Activated B cell treated with CpG ODN at 0.5 μM for 24 hours (primary cell): ENCODE data around the gene CNTNAP2. TPM values are rescaled to one million over a fixed set of nuclear protein-coding genes. Genes with fewer than 3 reads are reported as not detected.

Experiments
- ATAC-seq: fragments of 200-7000 bp; cut with Tn5 transposase; one replicate; pipeline ENCODE4 v1.10.0; 2021; ENCODE audit warnings: low read depth, mild to moderate bottlenecking, moderate library complexity
- CTCF ChIA-PET: fragments of 350-600 bp; sonication (Branson Sonifier 250); formaldehyde crosslinking; loops from one replicate; lab custom pipeline; 2021; ENCODE audit warnings: antibody characterized with exemption; lab: Charles Lee
- POLR2A ChIA-PET: fragments of 350-600 bp; sonication (Branson Sonifier 250); formaldehyde crosslinking; loops from one replicate; lab custom pipeline; 2021; ENCODE audit warnings: antibody characterized with exemption; lab: Charles Lee
- DNase-seq: peaks from one replicate; pipeline ENCODE4 v3.0.0; 2022
- H3K27ac Mint-ChIP-seq: one replicate; pipeline ENCODE4 v1.8.0; 2020; ENCODE audit warnings: mixed read lengths
- H3K27me3 Mint-ChIP-seq: one replicate; pipeline ENCODE4 v1.8.0; 2021; ENCODE audit warnings: mixed read lengths
- H3K36me3 Mint-ChIP-seq: one replicate; pipeline ENCODE4 v1.8.0; 2021; ENCODE audit warnings: low read depth, mixed read lengths
- H3K4me1 Mint-ChIP-seq: one replicate; pipeline ENCODE4 v1.8.0; 2021; ENCODE audit warnings: mixed read lengths
- H3K4me3 Mint-ChIP-seq: one replicate; pipeline ENCODE4 v1.8.0; 2020; ENCODE audit warnings: mild to moderate bottlenecking, mixed read lengths
- H3K9me3 Mint-ChIP-seq: one replicate; pipeline ENCODE4 v1.8.0; 2020; ENCODE audit warnings: mixed read lengths
- intact Hi-C: fragments of 100-400 bp; cut with micrococcal nuclease; formaldehyde crosslinking; loops from one replicate; pipeline ENCODE4 v1.15.1; 2024
- total RNA-seq: library from RNA; stranded (reverse); gene quantifications from 2 replicates; pipeline ENCODE4 v1.2.3, GENCODE V29; 2022
- TF ChIP-seq, protein P1 (sequence below): fragments of 200-600 bp; IDR thresholded peaks from one replicate; pipeline ENCODE4 v1.8.0; 2022; ENCODE audit warnings: antibody characterized with exemption, mild to moderate bottlenecking

Gene CNTNAP2
- total RNA-seq, 1 donor from 2014 or later = 0.84 TPM

DNA sequence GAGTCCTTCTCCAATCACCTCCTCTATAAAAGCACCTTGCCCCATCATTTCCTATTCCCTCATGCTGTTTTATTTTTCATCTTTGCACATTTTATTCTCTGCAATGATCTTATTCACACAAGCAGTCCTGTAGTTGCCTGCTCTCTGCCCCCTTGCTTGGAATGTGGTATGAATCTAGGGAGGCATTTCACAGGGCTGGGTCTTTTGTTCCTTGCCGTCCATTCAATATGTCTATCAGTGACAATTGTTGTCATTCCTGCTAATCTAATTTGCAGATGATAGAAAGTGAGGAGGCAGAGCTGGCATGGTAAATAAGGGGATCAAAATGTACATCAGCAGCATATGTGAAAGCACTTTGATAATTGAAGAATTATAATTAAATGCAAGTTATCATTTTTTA is 2227.8 kb downstream of the CNTNAP2 start:
- TF ChIP-seq, protein P1, sequence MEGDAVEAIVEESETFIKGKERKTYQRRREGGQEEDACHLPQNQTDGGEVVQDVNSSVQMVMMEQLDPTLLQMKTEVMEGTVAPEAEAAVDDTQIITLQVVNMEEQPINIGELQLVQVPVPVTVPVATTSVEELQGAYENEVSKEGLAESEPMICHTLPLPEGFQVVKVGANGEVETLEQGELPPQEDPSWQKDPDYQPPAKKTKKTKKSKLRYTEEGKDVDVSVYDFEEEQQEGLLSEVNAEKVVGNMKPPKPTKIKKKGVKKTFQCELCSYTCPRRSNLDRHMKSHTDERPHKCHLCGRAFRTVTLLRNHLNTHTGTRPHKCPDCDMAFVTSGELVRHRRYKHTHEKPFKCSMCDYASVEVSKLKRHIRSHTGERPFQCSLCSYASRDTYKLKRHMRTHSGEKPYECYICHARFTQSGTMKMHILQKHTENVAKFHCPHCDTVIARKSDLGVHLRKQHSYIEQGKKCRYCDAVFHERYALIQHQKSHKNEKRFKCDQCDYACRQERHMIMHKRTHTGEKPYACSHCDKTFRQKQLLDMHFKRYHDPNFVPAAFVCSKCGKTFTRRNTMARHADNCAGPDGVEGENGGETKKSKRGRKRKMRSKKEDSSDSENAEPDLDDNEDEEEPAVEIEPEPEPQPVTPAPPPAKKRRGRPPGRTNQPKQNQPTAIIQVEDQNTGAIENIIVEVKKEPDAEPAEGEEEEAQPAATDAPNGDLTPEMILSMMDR = no peak
- DNase-seq (no peak), ATAC-seq (no peak)
- H3K27me3 Mint-ChIP-seq = peaks cover 12% of the 10 kb centered on the region
- peaks cover 6% of the 10 kb centered on the region for H3K36me3 Mint-ChIP-seq
- peaks cover 36% of the 10 kb centered on the region for H3K4me1 Mint-ChIP-seq
- intact Hi-C loops = no loop called here
- no peaks in the 10 kb centered on the region for H3K9me3 Mint-ChIP-seq
- ChIA-PET POLR2A (no interaction called here), CTCF (no interaction called here)
- no peak overlapping the region for H3K27ac Mint-ChIP-seq
- no peak overlapping the region for H3K4me3 Mint-ChIP-seq

DNA sequence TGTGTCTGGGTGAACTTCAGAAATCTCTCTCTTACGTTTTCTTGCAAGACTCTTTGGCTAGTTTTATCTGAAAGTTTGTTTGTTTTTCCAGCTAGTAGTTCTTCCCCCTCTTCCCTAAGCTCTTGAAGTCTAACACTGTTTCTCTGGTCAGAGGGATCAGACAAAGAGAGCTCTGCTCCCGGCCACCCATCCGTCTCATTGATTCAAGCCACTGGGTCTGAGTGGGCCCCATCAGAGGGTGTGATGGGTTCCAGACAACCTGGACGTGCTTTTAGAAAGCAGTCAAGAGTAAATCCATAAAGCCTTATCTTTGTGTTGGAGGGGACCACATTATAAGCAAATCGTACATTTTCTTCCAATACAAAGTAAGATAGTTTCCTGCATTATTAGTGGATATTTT is 2231.4 kb downstream of the CNTNAP2 start:
- DNase-seq (no peak), ATAC-seq (no peak)
- ChIA-PET POLR2A (no interaction called here), CTCF (no interaction called here)
- H3K9me3 Mint-ChIP-seq = no peaks in the 10 kb centered on the region
- no peak overlapping the region for H3K4me3 Mint-ChIP-seq
- no peak overlapping the region for H3K27ac Mint-ChIP-seq
- no peaks in the 10 kb centered on the region for H3K27me3 Mint-ChIP-seq
- H3K36me3 Mint-ChIP-seq = peaks cover 4% of the 10 kb centered on the region
- intact Hi-C loops = no loop called here
- TF ChIP-seq, protein P1 = no peak
- peaks cover 7% of the 10 kb centered on the region for H3K4me1 Mint-ChIP-seq

DNA sequence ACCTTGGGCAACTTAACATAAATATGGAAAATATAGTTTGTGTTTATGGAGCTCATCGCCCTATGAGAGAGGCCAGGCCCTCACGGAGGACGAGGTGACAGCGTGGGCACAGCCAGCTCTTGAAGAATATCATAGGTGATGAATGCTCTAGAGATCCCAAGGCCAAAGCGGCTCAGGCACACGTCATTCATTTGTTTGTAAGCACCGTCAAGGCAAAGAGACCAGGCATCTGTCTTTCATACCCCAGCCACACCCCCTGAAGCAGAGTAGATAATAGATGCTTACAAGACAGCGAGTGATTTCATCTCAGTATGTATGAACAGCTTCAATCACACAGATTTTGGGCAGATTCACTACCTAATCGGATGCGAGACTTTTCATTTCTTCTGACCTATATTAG is 2231.9 kb downstream of the CNTNAP2 start:
- Mint-ChIP-seq H3K4me1 (peaks cover 3% of the 10 kb centered on the region), H3K27ac (no peak overlapping the region), H3K36me3 (peaks cover 6% of the 10 kb centered on the region), H3K27me3 (no peaks in the 10 kb centered on the region), H3K4me3 (no peak overlapping the region), H3K9me3 (no peaks in the 10 kb centered on the region)
- POLR2A ChIA-PET = no interaction called here
- no peak for ATAC-seq
- TF ChIP-seq, protein P1 = no peak
- DNase-seq = no peak
- CTCF ChIA-PET = interaction anchor here (1.2 kb wide), 1 partner anchor 30 kb away, joined by 3 read pairs; no protein-coding TSS in a partner anchor
- intact Hi-C loops = no loop called here

DNA sequence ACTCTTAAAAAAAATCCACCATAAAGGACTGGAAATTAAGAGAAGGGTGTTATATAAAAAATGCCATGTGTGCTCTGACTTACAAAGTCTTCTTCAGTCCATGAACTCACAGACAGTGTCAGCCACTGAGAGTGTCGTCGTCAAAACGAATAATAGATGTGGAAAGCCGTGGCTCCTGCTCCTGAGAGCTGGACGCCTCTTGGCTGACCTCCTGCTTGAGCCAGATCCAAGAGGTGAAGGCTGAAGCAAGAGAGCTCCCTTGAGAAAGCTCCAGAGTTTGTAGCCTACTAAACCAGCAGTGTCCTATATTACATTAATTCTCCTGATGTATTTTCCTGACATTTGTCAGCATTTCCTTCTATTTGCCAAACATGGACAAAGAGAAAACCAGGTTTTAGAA is 2239.7 kb downstream of the CNTNAP2 start:
- intact Hi-C loops = no loop called here
- Mint-ChIP-seq H3K27ac (no peak overlapping the region), H3K36me3 (peaks cover 16% of the 10 kb centered on the region), H3K27me3 (no peaks in the 10 kb centered on the region), H3K4me1 (peaks cover 10% of the 10 kb centered on the region), H3K4me3 (no peak overlapping the region), H3K9me3 (peaks cover 9% of the 10 kb centered on the region)
- POLR2A ChIA-PET = no interaction called here
- TF ChIP-seq, protein P1 = no peak
- no peak for DNase-seq
- CTCF ChIA-PET = no interaction called here
- no peak for ATAC-seq

DNA sequence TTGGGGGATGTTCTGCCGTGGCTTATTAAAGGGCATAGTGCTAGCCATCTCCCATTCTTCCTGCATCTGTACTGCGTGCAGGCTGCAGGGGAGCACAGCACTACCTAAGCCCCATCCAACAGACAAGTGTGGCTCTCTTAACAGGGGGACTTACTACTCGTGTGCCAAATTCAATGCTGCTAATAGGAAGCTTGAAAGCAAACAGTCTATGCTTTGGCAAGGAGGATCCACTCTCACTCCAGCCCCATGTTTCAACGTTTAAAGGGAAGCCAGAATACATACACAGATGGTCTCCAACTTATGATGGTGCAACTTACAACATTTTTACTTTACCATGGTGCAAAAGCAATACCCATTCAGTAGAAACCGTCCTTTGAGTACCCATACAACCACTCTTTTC is 2245.9 kb downstream of the CNTNAP2 start:
- Mint-ChIP-seq H3K27me3 (no peaks in the 10 kb centered on the region), H3K4me1 (peaks cover under 1% of the 10 kb centered on the region), H3K9me3 (no peaks in the 10 kb centered on the region), H3K36me3 (peaks cover 10% of the 10 kb centered on the region), H3K4me3 (no peak overlapping the region), H3K27ac (no peak overlapping the region)
- TF ChIP-seq, protein P1 = no peak
- ChIA-PET CTCF (no interaction called here), POLR2A (no interaction called here)
- intact Hi-C loops = no loop called here
- ATAC-seq (no peak), DNase-seq (no peak)
